ENCODE results near the gene EFNA3. TPM values are rescaled to one million over a fixed set of nuclear protein-coding genes. Genes with fewer than 3 reads are reported as not detected.

Gene EFNA3
- total and polyA plus RNA-seq, 2 experiments from 2014 or later, result 10.3 to 13.6 TPM

- H3K9me3 Mint-ChIP-seq, result no peaks in the 10 kb centered on the region; the same call in 2 of the 3 replicates
- Histone ChIP-seq H3K79me2 (replicated peaks; ENCODE audit: insufficient read depth) (no peaks in the 10 kb centered on the region), H3K36me3 (ENCODE audit: insufficient read depth) (no peaks in the 10 kb centered on the region), H3K4me1 (ENCODE audit: insufficient read depth) (no peaks in the 10 kb centered on the region), H3K4me3 (no peak overlapping the region), H2AFZ (no peak overlapping the region), H3K27ac (ENCODE audit: low read depth) (no peak overlapping the region), H4K20me1 (replicated peaks; ENCODE audit: insufficient read depth) (no peaks in the 10 kb centered on the region), H3F3A (replicated peaks; ENCODE audit: low read depth) (0 out of 2 replicates have a peak, but pooled peaks cover 2% of the 10 kb centered on the region), H3K4me2 (no peak overlapping the region), H3K27me3 (ENCODE audit: insufficient read depth) (no peaks in the 10 kb centered on the region), H3K9me2 (ENCODE audit: insufficient read depth) (no peaks in the 10 kb centered on the region)
- H3K4me1 Mint-ChIP-seq, result peaks cover 6% of the 10 kb centered on the region
- H3K36me3 Mint-ChIP-seq (ENCODE audit: low read depth), result no peaks in the 10 kb centered on the region
- no peak for ATAC-seq
- H3K27ac Mint-ChIP-seq, result no peak overlapping the region
- TF ChIP-seq JUNB (IDR thresholded peaks at IDR 0.05; ENCODE audit: unreplicated experiment) (no peak), NANOG (IDR thresholded peaks at IDR 0.05; ENCODE audit: borderline replicate concordance) (no peak), CREB1 (CRISPR knock-in tag; IDR thresholded peaks at IDR 0.05; ENCODE audit: low read depth) (no peak), EZH2 (IDR thresholded peaks at IDR 0.05; ENCODE audit: low read depth, unreplicated experiment) (no peak), STAT1 (IDR thresholded peaks at IDR 0.05; ENCODE audit: unreplicated experiment) (no peak), POLR2AphosphoS5 (IDR thresholded peaks at IDR 0.05; ENCODE audit: low read depth) (no peak), ZNF114 (CRISPR knock-in tag; IDR thresholded peaks at IDR 0.05) (no peak), ZNF331 (CRISPR knock-in tag; IDR thresholded peaks at IDR 0.05; ENCODE audit: low read depth) (no peak), CTCF (conservative IDR thresholded peaks at IDR 0.05; ENCODE audit: low read depth in 2 of 2) (no peak)
- TF ChIP-seq, protein P1, sequence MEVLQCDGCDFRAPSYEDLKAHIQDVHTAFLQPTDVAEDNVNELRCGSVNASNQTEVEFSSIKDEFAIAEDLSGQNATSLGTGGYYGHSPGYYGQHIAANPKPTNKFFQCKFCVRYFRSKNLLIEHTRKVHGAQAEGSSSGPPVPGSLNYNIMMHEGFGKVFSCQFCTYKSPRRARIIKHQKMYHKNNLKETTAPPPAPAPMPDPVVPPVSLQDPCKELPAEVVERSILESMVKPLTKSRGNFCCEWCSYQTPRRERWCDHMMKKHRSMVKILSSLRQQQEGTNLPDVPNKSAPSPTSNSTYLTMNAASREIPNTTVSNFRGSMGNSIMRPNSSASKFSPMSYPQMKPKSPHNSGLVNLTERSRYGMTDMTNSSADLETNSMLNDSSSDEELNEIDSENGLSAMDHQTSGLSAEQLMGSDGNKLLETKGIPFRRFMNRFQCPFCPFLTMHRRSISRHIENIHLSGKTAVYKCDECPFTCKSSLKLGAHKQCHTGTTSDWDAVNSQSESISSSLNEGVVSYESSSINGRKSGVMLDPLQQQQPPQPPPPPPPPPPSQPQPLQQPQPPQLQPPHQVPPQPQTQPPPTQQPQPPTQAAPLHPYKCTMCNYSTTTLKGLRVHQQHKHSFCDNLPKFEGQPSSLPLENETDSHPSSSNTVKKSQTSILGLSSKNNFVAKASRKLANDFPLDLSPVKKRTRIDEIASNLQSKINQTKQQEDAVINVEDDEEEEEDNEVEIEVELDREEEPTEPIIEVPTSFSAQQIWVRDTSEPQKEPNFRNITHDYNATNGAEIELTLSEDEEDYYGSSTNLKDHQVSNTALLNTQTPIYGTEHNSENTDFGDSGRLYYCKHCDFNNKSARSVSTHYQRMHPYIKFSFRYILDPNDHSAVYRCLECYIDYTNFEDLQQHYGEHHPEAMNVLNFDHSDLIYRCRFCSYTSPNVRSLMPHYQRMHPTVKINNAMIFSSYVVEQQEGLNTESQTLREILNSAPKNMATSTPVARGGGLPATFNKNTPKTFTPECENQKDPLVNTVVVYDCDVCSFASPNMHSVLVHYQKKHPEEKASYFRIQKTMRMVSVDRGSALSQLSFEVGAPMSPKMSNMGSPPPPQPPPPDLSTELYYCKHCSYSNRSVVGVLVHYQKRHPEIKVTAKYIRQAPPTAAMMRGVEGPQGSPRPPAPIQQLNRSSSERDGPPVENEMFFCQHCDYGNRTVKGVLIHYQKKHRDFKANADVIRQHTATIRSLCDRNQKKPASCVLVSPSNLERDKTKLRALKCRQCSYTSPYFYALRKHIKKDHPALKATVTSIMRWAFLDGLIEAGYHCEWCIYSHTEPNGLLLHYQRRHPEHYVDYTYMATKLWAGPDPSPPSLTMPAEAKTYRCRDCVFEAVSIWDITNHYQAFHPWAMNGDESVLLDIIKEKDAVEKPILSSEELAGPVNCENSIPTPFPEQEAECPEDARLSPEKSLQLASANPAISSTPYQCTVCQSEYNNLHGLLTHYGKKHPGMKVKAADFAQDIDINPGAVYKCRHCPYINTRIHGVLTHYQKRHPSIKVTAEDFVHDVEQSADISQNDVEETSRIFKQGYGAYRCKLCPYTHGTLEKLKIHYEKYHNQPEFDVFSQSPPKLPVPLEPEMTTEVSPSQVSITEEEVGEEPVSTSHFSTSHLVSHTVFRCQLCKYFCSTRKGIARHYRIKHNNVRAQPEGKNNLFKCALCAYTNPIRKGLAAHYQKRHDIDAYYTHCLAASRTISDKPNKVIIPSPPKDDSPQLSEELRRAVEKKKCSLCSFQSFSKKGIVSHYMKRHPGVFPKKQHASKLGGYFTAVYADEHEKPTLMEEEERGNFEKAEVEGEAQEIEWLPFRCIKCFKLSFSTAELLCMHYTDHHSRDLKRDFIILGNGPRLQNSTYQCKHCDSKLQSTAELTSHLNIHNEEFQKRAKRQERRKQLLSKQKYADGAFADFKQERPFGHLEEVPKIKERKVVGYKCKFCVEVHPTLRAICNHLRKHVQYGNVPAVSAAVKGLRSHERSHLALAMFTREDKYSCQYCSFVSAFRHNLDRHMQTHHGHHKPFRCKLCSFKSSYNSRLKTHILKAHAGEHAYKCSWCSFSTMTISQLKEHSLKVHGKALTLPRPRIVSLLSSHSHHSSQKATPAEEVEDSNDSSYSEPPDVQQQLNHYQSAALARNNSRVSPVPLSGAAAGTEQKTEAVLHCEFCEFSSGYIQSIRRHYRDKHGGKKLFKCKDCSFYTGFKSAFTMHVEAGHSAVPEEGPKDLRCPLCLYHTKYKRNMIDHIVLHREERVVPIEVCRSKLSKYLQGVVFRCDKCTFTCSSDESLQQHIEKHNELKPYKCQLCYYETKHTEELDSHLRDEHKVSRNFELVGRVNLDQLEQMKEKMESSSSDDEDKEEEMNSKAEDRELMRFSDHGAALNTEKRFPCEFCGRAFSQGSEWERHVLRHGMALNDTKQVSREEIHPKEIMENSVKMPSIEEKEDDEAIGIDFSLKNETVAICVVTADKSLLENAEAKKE (CRISPR knock-in tag; IDR thresholded peaks at IDR 0.05), result no peak
- TF ChIP-seq, protein P2, sequence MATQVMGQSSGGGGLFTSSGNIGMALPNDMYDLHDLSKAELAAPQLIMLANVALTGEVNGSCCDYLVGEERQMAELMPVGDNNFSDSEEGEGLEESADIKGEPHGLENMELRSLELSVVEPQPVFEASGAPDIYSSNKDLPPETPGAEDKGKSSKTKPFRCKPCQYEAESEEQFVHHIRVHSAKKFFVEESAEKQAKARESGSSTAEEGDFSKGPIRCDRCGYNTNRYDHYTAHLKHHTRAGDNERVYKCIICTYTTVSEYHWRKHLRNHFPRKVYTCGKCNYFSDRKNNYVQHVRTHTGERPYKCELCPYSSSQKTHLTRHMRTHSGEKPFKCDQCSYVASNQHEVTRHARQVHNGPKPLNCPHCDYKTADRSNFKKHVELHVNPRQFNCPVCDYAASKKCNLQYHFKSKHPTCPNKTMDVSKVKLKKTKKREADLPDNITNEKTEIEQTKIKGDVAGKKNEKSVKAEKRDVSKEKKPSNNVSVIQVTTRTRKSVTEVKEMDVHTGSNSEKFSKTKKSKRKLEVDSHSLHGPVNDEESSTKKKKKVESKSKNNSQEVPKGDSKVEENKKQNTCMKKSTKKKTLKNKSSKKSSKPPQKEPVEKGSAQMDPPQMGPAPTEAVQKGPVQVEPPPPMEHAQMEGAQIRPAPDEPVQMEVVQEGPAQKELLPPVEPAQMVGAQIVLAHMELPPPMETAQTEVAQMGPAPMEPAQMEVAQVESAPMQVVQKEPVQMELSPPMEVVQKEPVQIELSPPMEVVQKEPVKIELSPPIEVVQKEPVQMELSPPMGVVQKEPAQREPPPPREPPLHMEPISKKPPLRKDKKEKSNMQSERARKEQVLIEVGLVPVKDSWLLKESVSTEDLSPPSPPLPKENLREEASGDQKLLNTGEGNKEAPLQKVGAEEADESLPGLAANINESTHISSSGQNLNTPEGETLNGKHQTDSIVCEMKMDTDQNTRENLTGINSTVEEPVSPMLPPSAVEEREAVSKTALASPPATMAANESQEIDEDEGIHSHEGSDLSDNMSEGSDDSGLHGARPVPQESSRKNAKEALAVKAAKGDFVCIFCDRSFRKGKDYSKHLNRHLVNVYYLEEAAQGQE (IDR thresholded peaks at IDR 0.05; ENCODE audit: unreplicated experiment), result no peak
- H3K4me3 Mint-ChIP-seq, result no peak overlapping the region
- peaks cover 3% of the 10 kb centered on the region for H3K27me3 Mint-ChIP-seq (ENCODE audit: insufficient read depth, low read depth, poor library complexity)
- DNase-seq (ENCODE audit: low spot score), result no peak
These were observed 20.7 kb downstream of the EFNA3 start for GRCh38 chr1:155099331-155099730.
